SK-N-SH treated with all-trans-retinoic acid at 6 μM for 48 hours (cell line): Measurements from ENCODE around the gene SPTBN4.

Experiments used
- CREB5 ChIP-seq: fragments of 250-450 bp; sonication (Bioruptor Pico); IDR thresholded peaks from 2 replicates; pipeline ENCODE4 v1.5.1; 2020; ENCODE audit warnings: low read depth, mild to moderate bottlenecking, moderate library complexity
- PATZ1 ChIP-seq: fragments of 250-450 bp; sonication (Bioruptor Pico); IDR thresholded peaks from 2 replicates; pipeline ENCODE4 v1.8.0; 2020; ENCODE audit warnings: mild to moderate bottlenecking, moderate library complexity, borderline replicate concordance
- ZNF565 ChIP-seq: fragments of 450-650 bp; formaldehyde crosslinking; conservative IDR thresholded peaks from 2 replicates; pipeline ENCODE4 v1.5.0; 2020; ENCODE audit warnings: low read depth, mild to moderate bottlenecking, moderate library complexity

GRCh38 chr19:40556953-40557530 lies 90.2 kb downstream of the SPTBN4 start:
- TF ChIP-seq PATZ1 (CRISPR knock-in tag) (no peak), ZNF565 (CRISPR knock-in tag) (no peak), CREB5 (CRISPR knock-in tag) (no peak)
